ENCODE measurements around the gene ELF2.

- no peak for TF ChIP-seq CTCF (IDR thresholded peaks at IDR 0.05)
- no peak for TF ChIP-seq POLR2A (IDR thresholded peaks at IDR 0.05)
Measured at GRCh38 chr4:139035650-139036049, 141.4 kb downstream of the ELF2 start.

Measured in heart left ventricle (tissue), 13 donors.